Measurements from ENCODE around the gene SOST.

The SOST gene

GRCh38 chr17:43722870-43723665 lies 35.5 kb downstream of the SOST start:
- Histone ChIP-seq H3K4me2 (ENCODE audit: low read depth, low read length, poor library complexity, severe bottlenecking) (no peak overlapping the region), H3K9me2 (replicated peaks; ENCODE audit: insufficient read depth, low read length) (no peaks in the 10 kb centered on the region), H4K20me1 (ENCODE audit: low read depth, low read length) (no peaks in the 10 kb centered on the region), H2AFZ (ENCODE audit: low read depth, low read length, severe bottlenecking) (no peak overlapping the region), H3K27ac (ENCODE audit: low read depth, low read length) (no peak overlapping the region), H3K4me3 (ENCODE audit: insufficient read depth, low read length, poor library complexity, severe bottlenecking) (no peak overlapping the region), H3K36me3 (ENCODE audit: low read length) (no peaks in the 10 kb centered on the region), H3K9ac (ENCODE audit: low read length) (no peak overlapping the region), H3F3A (ENCODE audit: insufficient read depth) (no peaks in the 10 kb centered on the region), H3K9me3 (ENCODE audit: insufficient read depth, low read length) (no peaks in the 10 kb centered on the region), H3K27me3 (ENCODE audit: low read length) (no peaks in the 10 kb centered on the region), H3K79me2 (ENCODE audit: insufficient read depth, low read length) (no peaks in the 10 kb centered on the region)
- TF ChIP-seq CTCF (IDR thresholded peaks at IDR 0.05; ENCODE audit: insufficient read depth, low read length, poor library complexity, severe bottlenecking): no peak
- TF ChIP-seq EZH2phosphoT487 (conservative IDR thresholded peaks at IDR 0.05; ENCODE audit: low read length): no peak

- H3K4me2 ChIP-seq (ENCODE audit: low read depth, low read length, poor library complexity, severe bottlenecking): no peak overlapping the region
- H3K9me2 ChIP-seq (replicated peaks; ENCODE audit: insufficient read depth, low read length): no peaks in the 10 kb centered on the region
- H3K36me3 ChIP-seq (ENCODE audit: low read length): no peaks in the 10 kb centered on the region
- no peak overlapping the region for H3K4me3 ChIP-seq (ENCODE audit: insufficient read depth, low read length, poor library complexity, severe bottlenecking)
- H4K20me1 ChIP-seq (ENCODE audit: low read depth, low read length): no peaks in the 10 kb centered on the region
- no peak for TF ChIP-seq EZH2phosphoT487 (conservative IDR thresholded peaks at IDR 0.05; ENCODE audit: low read length)
- TF ChIP-seq CTCF (IDR thresholded peaks at IDR 0.05; ENCODE audit: insufficient read depth, low read length, poor library complexity, severe bottlenecking): no peak
- H3K9ac ChIP-seq (ENCODE audit: low read length): no peak overlapping the region
- H3F3A ChIP-seq (ENCODE audit: insufficient read depth): no peaks in the 10 kb centered on the region
- no peaks in the 10 kb centered on the region for H3K9me3 ChIP-seq (ENCODE audit: insufficient read depth, low read length)
- H3K79me2 ChIP-seq (ENCODE audit: insufficient read depth, low read length): no peaks in the 10 kb centered on the region
- no peak overlapping the region for H3K27ac ChIP-seq (ENCODE audit: low read depth, low read length)
- no peak overlapping the region for H2AFZ ChIP-seq (ENCODE audit: low read depth, low read length, severe bottlenecking)
- no peaks in the 10 kb centered on the region for H3K27me3 ChIP-seq (ENCODE audit: low read length)
Observed at GRCh38 chr17:43722269-43722619, 36.3 kb downstream of the SOST start.

GRCh38 chr17:43721537-43722268 lies 36.9 kb downstream of the SOST start:
- Histone ChIP-seq H4K20me1 (ENCODE audit: low read depth, low read length) (no peaks in the 10 kb centered on the region), H2AFZ (ENCODE audit: low read depth, low read length, severe bottlenecking) (no peak overlapping the region), H3K4me3 (ENCODE audit: insufficient read depth, low read length, poor library complexity, severe bottlenecking) (no peak overlapping the region), H3K9me2 (replicated peaks; ENCODE audit: insufficient read depth, low read length) (no peaks in the 10 kb centered on the region), H3K9ac (ENCODE audit: low read length) (no peak overlapping the region), H3K9me3 (ENCODE audit: insufficient read depth, low read length) (no peaks in the 10 kb centered on the region), H3K36me3 (ENCODE audit: low read length) (no peaks in the 10 kb centered on the region), H3K27ac (ENCODE audit: low read depth, low read length) (no peak overlapping the region), H3K4me2 (ENCODE audit: low read depth, low read length, poor library complexity, severe bottlenecking) (no peak overlapping the region), H3K79me2 (ENCODE audit: insufficient read depth, low read length) (no peaks in the 10 kb centered on the region), H3F3A (ENCODE audit: insufficient read depth) (no peaks in the 10 kb centered on the region), H3K27me3 (ENCODE audit: low read length) (no peaks in the 10 kb centered on the region)
- TF ChIP-seq CTCF (IDR thresholded peaks at IDR 0.05; ENCODE audit: insufficient read depth, low read length, poor library complexity, severe bottlenecking) (no peak), EZH2phosphoT487 (conservative IDR thresholded peaks at IDR 0.05; ENCODE audit: low read length) (no peak)
